ENCODE data around the gene ZNF835. TPM values are rescaled to one million over a fixed set of nuclear protein-coding genes. Genes with fewer than 3 reads are reported as not detected.

The ZNF835 gene
- 1 to 10 TPM; 1.3 to 1.8 TPM for total RNA-seq

GRCh38 chr19:56671613-56671994, at the start of gene ZNF835:
Gene ZNF835 (minus strand): TSS chr19:56671757. CDS start chr19:56665198, 6,559 bp downstream.
- peaks cover 12% of the 10 kb centered on the region for H3K4me1 Mint-ChIP-seq (ENCODE audit: low read depth)
- H3K36me3 Mint-ChIP-seq (ENCODE audit: low read depth), result peaks cover 10% of the 10 kb centered on the region
- H3K27ac Mint-ChIP-seq, result peak within 1 kb of the TSS; percentile 88
- DNase-seq (peak; percentile 88), ATAC-seq (peak; percentile 93)
- CTCF ChIA-PET, result no interaction called here
- no peaks in the 10 kb centered on the region for H3K27me3 Mint-ChIP-seq (ENCODE audit: low read depth)
- POLR2A ChIA-PET, result interaction anchor here (0.6 kb wide), 1 partner anchor 1011 kb away, joined by 3 read pairs; no protein-coding TSS in a partner anchor
- peaks cover 11% of the 10 kb centered on the region for H3K9me3 Mint-ChIP-seq (ENCODE audit: insufficient read depth)
- peak within 1 kb of the TSS; percentile 80 for H3K4me3 Mint-ChIP-seq

GRCh38 chr19:56720281-56720680, 48.7 kb upstream of the ZNF835 start:
- ChIA-PET POLR2A (no interaction called here), CTCF (no interaction called here)
- Mint-ChIP-seq H3K4me1 (ENCODE audit: low read depth) (no peaks in the 10 kb centered on the region), H3K4me3 (no peak overlapping the region), H3K9me3 (ENCODE audit: insufficient read depth) (peaks cover 20% of the 10 kb centered on the region), H3K27ac (no peak overlapping the region), H3K36me3 (ENCODE audit: low read depth) (no peaks in the 10 kb centered on the region), H3K27me3 (ENCODE audit: low read depth) (no peaks in the 10 kb centered on the region)
- ATAC-seq, result no peak
- DNase-seq, result no peak

DNA sequence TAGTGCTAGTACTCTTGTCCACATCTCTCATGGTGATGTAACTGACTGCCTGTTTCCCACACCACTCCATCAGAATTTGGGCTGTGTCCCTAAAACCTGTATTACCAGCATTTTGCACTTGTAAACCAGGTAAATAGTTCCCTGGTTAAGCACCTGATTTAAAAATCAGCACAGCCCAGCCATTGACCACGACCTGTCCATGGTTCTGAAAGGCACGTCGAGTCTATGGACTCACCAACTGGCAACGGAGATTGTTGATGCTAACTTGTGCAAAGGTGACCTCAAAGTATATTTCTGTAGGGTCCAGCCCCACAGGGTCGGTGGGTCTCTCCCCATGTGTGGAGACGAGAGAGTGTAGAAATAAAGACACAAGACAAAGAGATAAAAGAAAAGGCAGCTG, 46.7 kb upstream of the ZNF835 start:
- Mint-ChIP-seq H3K4me3 (no peak overlapping the region), H3K4me1 (ENCODE audit: low read depth) (no peaks in the 10 kb centered on the region), H3K27me3 (ENCODE audit: low read depth) (no peaks in the 10 kb centered on the region), H3K36me3 (ENCODE audit: low read depth) (no peaks in the 10 kb centered on the region), H3K9me3 (ENCODE audit: insufficient read depth) (peaks cover 19% of the 10 kb centered on the region), H3K27ac (no peak overlapping the region)
- ATAC-seq (no peak), DNase-seq (no peak)
- ChIA-PET CTCF (no interaction called here), POLR2A (no interaction called here)

GRCh38 chr19:56712611-56713276, 41.2 kb upstream of the ZNF835 start:
- no peak for ATAC-seq
- H3K27ac Mint-ChIP-seq, result no peak overlapping the region
- CTCF ChIA-PET, result no interaction called here

DNA sequence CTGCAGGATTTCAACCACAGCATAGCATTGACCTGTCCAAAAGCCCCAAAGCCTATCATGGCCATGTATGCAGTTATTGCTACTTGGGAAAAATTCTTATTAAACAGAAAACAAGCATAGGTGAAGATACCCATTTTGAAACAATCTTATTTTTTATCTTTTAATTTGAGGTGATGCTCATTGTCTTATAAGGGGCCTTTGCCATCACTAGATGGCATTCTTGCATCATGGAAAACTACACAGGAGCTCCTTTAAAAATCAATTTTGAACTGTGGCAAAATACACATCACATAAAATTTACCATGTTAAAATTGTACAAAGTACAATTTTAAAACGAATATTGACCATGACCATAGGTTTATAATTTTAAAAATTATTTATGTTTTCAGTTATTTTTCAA, 38.9 kb upstream of the ZNF835 start:
- Mint-ChIP-seq H3K36me3 (ENCODE audit: low read depth) (no peaks in the 10 kb centered on the region), H3K9me3 (ENCODE audit: insufficient read depth) (peaks cover 52% of the 10 kb centered on the region), H3K27me3 (ENCODE audit: low read depth) (no peaks in the 10 kb centered on the region), H3K27ac (no peak overlapping the region), H3K4me1 (ENCODE audit: low read depth) (no peaks in the 10 kb centered on the region), H3K4me3 (no peak overlapping the region)
- CTCF ChIA-PET, result no interaction called here
- DNase-seq, result no peak
- POLR2A ChIA-PET, result no interaction called here
- ATAC-seq, result no peak

More at GRCh38 chr19:56712611-56713276, 41.2 kb upstream of the ZNF835 start:
- Mint-ChIP-seq H3K27me3 (ENCODE audit: low read depth) (no peaks in the 10 kb centered on the region), H3K36me3 (ENCODE audit: low read depth) (no peaks in the 10 kb centered on the region), H3K9me3 (ENCODE audit: insufficient read depth) (peaks cover 34% of the 10 kb centered on the region), H3K4me1 (ENCODE audit: low read depth) (no peaks in the 10 kb centered on the region), H3K4me3 (no peak overlapping the region)
- DNase-seq, result no peak
- POLR2A ChIA-PET, result no interaction called here

- H3K9me3 Mint-ChIP-seq (ENCODE audit: insufficient read depth), result peaks cover 59% of the 10 kb centered on the region
- H3K27ac Mint-ChIP-seq, result no peak overlapping the region
- no peaks in the 10 kb centered on the region for H3K36me3 Mint-ChIP-seq (ENCODE audit: low read depth)
- no peaks in the 10 kb centered on the region for H3K4me1 Mint-ChIP-seq (ENCODE audit: low read depth)
- DNase-seq (no peak), ATAC-seq (no peak)
- H3K4me3 Mint-ChIP-seq, result no peak overlapping the region
- no peaks in the 10 kb centered on the region for H3K27me3 Mint-ChIP-seq (ENCODE audit: low read depth)
- POLR2A ChIA-PET, result no interaction called here
- CTCF ChIA-PET, result no interaction called here
Measured at GRCh38 chr19:56707821-56708220, 36.3 kb upstream of the ZNF835 start.

DNA sequence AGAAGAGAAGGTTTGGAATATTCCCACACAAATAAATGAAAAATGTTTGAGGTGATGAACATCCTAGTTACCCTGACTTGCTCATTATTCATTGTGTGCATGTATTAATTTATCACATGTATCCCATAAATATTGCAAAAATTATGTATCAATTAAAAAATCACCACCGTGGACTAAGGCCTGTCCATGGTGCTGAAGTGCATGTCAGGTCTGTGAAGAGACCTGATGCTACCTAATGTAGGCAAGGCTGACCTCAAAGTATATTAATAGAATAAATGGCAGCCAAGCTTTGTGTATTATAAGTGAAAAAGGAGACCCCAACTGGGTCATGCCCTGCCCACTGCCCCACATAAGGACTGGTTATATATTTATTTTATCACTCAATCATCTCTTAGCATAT, 34.4 kb upstream of the ZNF835 start:
- CTCF ChIA-PET, result no interaction called here
- POLR2A ChIA-PET, result no interaction called here
- Mint-ChIP-seq H3K4me1 (ENCODE audit: low read depth) (no peaks in the 10 kb centered on the region), H3K36me3 (ENCODE audit: low read depth) (no peaks in the 10 kb centered on the region), H3K4me3 (no peak overlapping the region), H3K27ac (no peak overlapping the region), H3K9me3 (ENCODE audit: insufficient read depth) (peaks cover 56% of the 10 kb centered on the region), H3K27me3 (ENCODE audit: low read depth) (no peaks in the 10 kb centered on the region)
- DNase-seq (no peak), ATAC-seq (no peak)

GRCh38 chr19:56701895-56702294, 30.3 kb upstream of the ZNF835 start:
- peaks cover 41% of the 10 kb centered on the region for H3K9me3 Mint-ChIP-seq (ENCODE audit: insufficient read depth)
- ChIA-PET POLR2A (no interaction called here), CTCF (no interaction called here)
- H3K4me3 Mint-ChIP-seq, result no peak overlapping the region
- no peak for ATAC-seq
- DNase-seq, result no peak
- H3K36me3 Mint-ChIP-seq (ENCODE audit: low read depth), result no peaks in the 10 kb centered on the region
- H3K4me1 Mint-ChIP-seq (ENCODE audit: low read depth), result no peaks in the 10 kb centered on the region
- no peak overlapping the region for H3K27ac Mint-ChIP-seq
- H3K27me3 Mint-ChIP-seq (ENCODE audit: low read depth), result no peaks in the 10 kb centered on the region

DNA sequence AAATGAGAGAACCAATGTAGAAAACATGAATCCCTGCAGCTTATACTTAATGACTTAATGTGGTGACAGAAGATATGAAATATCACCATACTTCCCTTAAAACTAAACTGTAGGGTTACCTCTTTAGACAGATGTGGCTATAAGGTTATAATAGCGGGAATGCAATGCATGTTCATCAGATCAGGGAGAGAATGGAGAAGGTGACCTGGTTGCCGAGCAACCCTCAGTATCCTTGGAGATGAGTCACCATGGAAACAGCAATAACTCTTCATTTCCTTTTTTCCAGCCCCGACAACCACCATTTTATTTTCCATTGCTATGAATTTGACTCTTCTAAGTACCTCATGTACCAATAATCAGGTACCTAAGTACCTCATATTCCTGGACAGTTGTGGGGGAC, 28.0 kb upstream of the ZNF835 start:
- DNase-seq (no peak), ATAC-seq (no peak)
- H3K9me3 Mint-ChIP-seq (ENCODE audit: insufficient read depth), result peaks cover 29% of the 10 kb centered on the region
- no peaks in the 10 kb centered on the region for H3K27me3 Mint-ChIP-seq (ENCODE audit: low read depth)
- ChIA-PET CTCF (no interaction called here), POLR2A (no interaction called here)
- no peak overlapping the region for H3K4me3 Mint-ChIP-seq
- no peaks in the 10 kb centered on the region for H3K4me1 Mint-ChIP-seq (ENCODE audit: low read depth)
- H3K27ac Mint-ChIP-seq, result no peak overlapping the region
- H3K36me3 Mint-ChIP-seq (ENCODE audit: low read depth), result no peaks in the 10 kb centered on the region

- Mint-ChIP-seq H3K4me1 (ENCODE audit: low read depth) (no peaks in the 10 kb centered on the region), H3K27me3 (ENCODE audit: low read depth) (no peaks in the 10 kb centered on the region), H3K27ac (no peak overlapping the region), H3K9me3 (ENCODE audit: insufficient read depth) (peaks cover 22% of the 10 kb centered on the region), H3K36me3 (ENCODE audit: low read depth) (no peaks in the 10 kb centered on the region), H3K4me3 (no peak overlapping the region)
- DNase-seq, result no peak
- CTCF ChIA-PET, result no interaction called here
- POLR2A ChIA-PET, result no interaction called here
- no peak for ATAC-seq
Measured at GRCh38 chr19:56692206-56692895, 20.8 kb upstream of the ZNF835 start.

GRCh38 chr19:56690670-56691069, 19.1 kb upstream of the ZNF835 start:
- no peaks in the 10 kb centered on the region for H3K4me1 Mint-ChIP-seq (ENCODE audit: low read depth)
- H3K36me3 Mint-ChIP-seq (ENCODE audit: low read depth), result no peaks in the 10 kb centered on the region
- CTCF ChIA-PET, result no interaction called here
- ATAC-seq (no peak), DNase-seq (no peak)
- H3K4me3 Mint-ChIP-seq, result no peak overlapping the region
- no peaks in the 10 kb centered on the region for H3K27me3 Mint-ChIP-seq (ENCODE audit: low read depth)
- H3K9me3 Mint-ChIP-seq (ENCODE audit: insufficient read depth), result peaks cover 24% of the 10 kb centered on the region
- H3K27ac Mint-ChIP-seq, result no peak overlapping the region
- POLR2A ChIA-PET, result no interaction called here

- DNase-seq, result no peak
- Mint-ChIP-seq H3K36me3 (ENCODE audit: low read depth) (no peaks in the 10 kb centered on the region), H3K27me3 (ENCODE audit: low read depth) (no peaks in the 10 kb centered on the region), H3K4me3 (no peak overlapping the region), H3K27ac (no peak overlapping the region), H3K9me3 (ENCODE audit: insufficient read depth) (peaks cover 28% of the 10 kb centered on the region), H3K4me1 (ENCODE audit: low read depth) (no peaks in the 10 kb centered on the region)
- ChIA-PET POLR2A (no interaction called here), CTCF (no interaction called here)
- ATAC-seq, result no peak
Measured at GRCh38 chr19:56689198-56689597, 17.6 kb upstream of the ZNF835 start.

GRCh38 chr19:56687031-56687430, 15.5 kb upstream of the ZNF835 start:
- no peak overlapping the region for H3K4me3 Mint-ChIP-seq
- H3K27me3 Mint-ChIP-seq (ENCODE audit: low read depth), result no peaks in the 10 kb centered on the region
- peaks cover 17% of the 10 kb centered on the region for H3K9me3 Mint-ChIP-seq (ENCODE audit: insufficient read depth)
- no peaks in the 10 kb centered on the region for H3K36me3 Mint-ChIP-seq (ENCODE audit: low read depth)
- H3K27ac Mint-ChIP-seq, result no peak overlapping the region
- DNase-seq (no peak), ATAC-seq (no peak)
- H3K4me1 Mint-ChIP-seq (ENCODE audit: low read depth), result no peaks in the 10 kb centered on the region
- ChIA-PET CTCF (no interaction called here), POLR2A (no interaction called here)

Measured in activated CD8-positive, alpha-beta T cell treated with anti-CD3 and anti-CD28 coated beads, Interleukin-2, amount 10 ng/mL, durations not matched to agents 7 days and 5 days (primary cell).